Measurements from ENCODE around the gene AGR2.

DNA sequence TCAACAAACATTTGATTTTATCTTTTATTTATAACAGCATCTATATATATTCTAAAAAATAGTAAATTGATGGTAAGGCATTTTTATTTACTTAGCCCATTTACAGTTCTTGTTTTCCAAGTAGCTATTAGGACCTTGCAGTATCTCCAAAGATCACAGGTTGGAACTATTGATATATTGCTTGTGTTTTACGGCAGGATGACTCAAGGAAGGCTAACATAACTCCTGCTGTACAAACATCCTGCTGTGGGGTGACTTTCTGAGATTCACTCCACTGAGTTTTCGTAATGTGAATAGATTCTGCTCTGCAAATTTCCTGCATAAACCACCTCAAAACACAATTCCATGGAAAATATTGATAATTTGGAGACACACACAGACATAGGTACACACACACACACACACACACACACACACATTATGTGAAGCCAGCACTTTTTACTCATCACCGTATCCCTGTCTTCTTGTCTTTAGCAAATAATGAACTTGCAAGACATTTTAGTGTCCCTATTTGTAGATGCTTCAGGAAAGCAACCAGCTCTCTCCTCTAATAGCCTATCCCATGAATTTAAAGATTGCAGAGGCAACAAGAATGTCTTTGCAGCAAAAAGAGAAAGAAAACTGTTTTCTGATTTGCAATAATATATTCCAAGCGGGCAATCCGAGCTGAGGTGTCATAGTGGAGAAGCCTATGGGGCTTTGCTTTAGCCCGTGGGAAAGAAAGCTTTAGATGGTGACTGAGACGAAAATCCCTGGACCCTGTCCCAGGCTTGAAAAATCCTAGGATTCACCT lies 722 bp downstream of the AGR2 start:
- TF ChIP-seq ZNF274 (IDR thresholded peaks at IDR 0.05; ENCODE audit: low read depth, low read length): no peak
- TF ChIP-seq SUZ12 (IDR thresholded peaks at IDR 0.05; ENCODE audit: extremely low read depth, insufficient read depth, insufficient read length): no peak
